HEK293 (cell line): ENCODE measurements around the gene NPC2.

Experiments used
- EGR2 ChIP-seq: fragments of 450-650 bp; formaldehyde crosslinking; IDR thresholded peaks from 2 replicates; pipeline ENCODE4 v1.5.1; 2016; ENCODE audit warnings: low read depth, missing biosample characterization, missing genetic modification characterization
- KLF16 ChIP-seq: fragments of 450-650 bp; formaldehyde crosslinking; IDR thresholded peaks from 2 replicates; pipeline ENCODE4 v1.5.1; 2017; ENCODE audit warnings: missing biosample characterization, missing genetic modification characterization
- RBAK ChIP-seq: fragments of 450-650 bp; formaldehyde crosslinking; IDR thresholded peaks from 2 replicates; pipeline ENCODE4 v1.5.1; 2016; ENCODE audit warnings: missing biosample characterization, missing genetic modification characterization
- TCF7L2 ChIP-seq: IDR thresholded peaks from 2 replicates; pipeline ENCODE4 v1.6.1; 2011; ENCODE audit warnings: low read depth, mild to moderate bottlenecking, inconsistent platforms, low read length, moderate library complexity, borderline replicate concordance
- ZNF121 ChIP-seq: fragments of 450-650 bp; formaldehyde crosslinking; IDR thresholded peaks from 2 replicates; pipeline ENCODE4 v1.5.1; 2016; ENCODE audit warnings: missing biosample characterization, missing genetic modification characterization
- ZNF211 ChIP-seq: fragments of 450-650 bp; formaldehyde crosslinking; IDR thresholded peaks from 2 replicates; pipeline ENCODE4 v1.5.1; 2016; ENCODE audit warnings: low read depth, missing biosample characterization, missing genetic modification characterization
- ZNF366 ChIP-seq: fragments of 450-650 bp; formaldehyde crosslinking; conservative IDR thresholded peaks from 2 replicates; pipeline ENCODE4 v1.5.1; 2016; ENCODE audit warnings: missing biosample characterization, missing genetic modification characterization
- ZNF510 ChIP-seq: fragments of 450-650 bp; formaldehyde crosslinking; IDR thresholded peaks from 2 replicates; pipeline ENCODE4 v1.5.1; 2018; ENCODE audit warnings: mild to moderate bottlenecking, missing genetic modification characterization, missing biosample characterization; ENCODE audit not compliant: insufficient replicate concordance
- ZNF530 ChIP-seq: fragments of 450-650 bp; formaldehyde crosslinking; IDR thresholded peaks from 2 replicates; pipeline ENCODE4 v1.5.1; 2016; ENCODE audit warnings: low read depth, missing biosample characterization, missing genetic modification characterization
- ZNF776 ChIP-seq: fragments of 450-650 bp; formaldehyde crosslinking; IDR thresholded peaks from 2 replicates; pipeline ENCODE4 v1.5.0; 2017; ENCODE audit warnings: missing biosample characterization, missing genetic modification characterization, borderline replicate concordance
- TF ChIP-seq, protein P1 (sequence below): fragments of 450-650 bp; formaldehyde crosslinking; IDR thresholded peaks from 2 replicates; pipeline ENCODE4 v1.5.1; 2016; ENCODE audit warnings: missing biosample characterization, missing genetic modification characterization
- TF ChIP-seq, protein P2 (sequence below): fragments of 450-650 bp; formaldehyde crosslinking; conservative IDR thresholded peaks from 2 replicates; pipeline ENCODE4 v1.5.1; 2016; ENCODE audit warnings: low read depth, missing biosample characterization, missing genetic modification characterization
- TF ChIP-seq, protein P3 (sequence below): fragments of 450-650 bp; formaldehyde crosslinking; IDR thresholded peaks from 2 replicates; pipeline ENCODE4 v1.5.1; 2016; ENCODE audit warnings: missing biosample characterization, missing genetic modification characterization

DNA sequence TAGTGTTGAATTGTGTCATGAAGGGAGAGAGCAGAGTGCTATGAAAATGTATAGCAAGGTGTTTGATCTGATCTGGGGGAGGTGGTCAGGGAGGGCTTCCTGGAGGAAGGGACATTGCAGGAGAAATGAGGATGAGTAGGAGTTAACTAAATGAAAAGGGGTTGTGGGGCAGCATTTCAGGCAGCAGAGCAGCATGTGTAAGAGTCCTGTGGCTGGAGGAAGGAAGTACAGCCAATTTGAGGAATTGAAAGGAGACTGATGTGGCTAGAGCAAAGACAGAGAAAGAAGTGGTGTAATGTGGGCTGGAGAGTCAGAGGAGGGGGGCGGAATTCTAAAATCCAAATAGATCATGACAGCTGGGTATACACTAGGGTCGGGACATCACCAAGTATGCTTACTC, 20.5 kb downstream of the NPC2 start:
- TF ChIP-seq RBAK (tag by site-specific recombination), result no peak
- no peak for TF ChIP-seq ZNF530
- TF ChIP-seq, protein P1, sequence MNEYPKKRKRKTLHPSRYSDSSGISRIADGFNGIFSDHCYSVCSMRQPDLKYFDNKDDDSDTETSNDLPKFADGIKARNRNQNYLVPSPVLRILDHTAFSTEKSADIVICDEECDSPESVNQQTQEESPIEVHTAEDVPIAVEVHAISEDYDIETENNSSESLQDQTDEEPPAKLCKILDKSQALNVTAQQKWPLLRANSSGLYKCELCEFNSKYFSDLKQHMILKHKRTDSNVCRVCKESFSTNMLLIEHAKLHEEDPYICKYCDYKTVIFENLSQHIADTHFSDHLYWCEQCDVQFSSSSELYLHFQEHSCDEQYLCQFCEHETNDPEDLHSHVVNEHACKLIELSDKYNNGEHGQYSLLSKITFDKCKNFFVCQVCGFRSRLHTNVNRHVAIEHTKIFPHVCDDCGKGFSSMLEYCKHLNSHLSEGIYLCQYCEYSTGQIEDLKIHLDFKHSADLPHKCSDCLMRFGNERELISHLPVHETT (tag by site-specific recombination), result no peak
- TF ChIP-seq, protein P2, sequence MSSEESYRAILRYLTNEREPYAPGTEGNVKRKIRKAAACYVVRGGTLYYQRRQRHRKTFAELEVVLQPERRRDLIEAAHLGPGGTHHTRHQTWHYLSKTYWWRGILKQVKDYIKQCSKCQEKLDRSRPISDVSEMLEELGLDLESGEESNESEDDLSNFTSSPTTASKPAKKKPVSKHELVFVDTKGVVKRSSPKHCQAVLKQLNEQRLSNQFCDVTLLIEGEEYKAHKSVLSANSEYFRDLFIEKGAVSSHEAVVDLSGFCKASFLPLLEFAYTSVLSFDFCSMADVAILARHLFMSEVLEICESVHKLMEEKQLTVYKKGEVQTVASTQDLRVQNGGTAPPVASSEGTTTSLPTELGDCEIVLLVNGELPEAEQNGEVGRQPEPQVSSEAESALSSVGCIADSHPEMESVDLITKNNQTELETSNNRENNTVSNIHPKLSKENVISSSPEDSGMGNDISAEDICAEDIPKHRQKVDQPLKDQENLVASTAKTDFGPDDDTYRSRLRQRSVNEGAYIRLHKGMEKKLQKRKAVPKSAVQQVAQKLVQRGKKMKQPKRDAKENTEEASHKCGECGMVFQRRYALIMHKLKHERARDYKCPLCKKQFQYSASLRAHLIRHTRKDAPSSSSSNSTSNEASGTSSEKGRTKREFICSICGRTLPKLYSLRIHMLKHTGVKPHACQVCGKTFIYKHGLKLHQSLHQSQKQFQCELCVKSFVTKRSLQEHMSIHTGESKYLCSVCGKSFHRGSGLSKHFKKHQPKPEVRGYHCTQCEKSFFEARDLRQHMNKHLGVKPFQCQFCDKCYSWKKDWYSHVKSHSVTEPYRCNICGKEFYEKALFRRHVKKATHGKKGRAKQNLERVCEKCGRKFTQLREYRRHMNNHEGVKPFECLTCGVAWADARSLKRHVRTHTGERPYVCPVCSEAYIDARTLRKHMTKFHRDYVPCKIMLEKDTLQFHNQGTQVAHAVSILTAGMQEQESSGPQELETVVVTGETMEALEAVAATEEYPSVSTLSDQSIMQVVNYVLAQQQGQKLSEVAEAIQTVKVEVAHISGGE, result no peak
- no peak for TF ChIP-seq ZNF510 (tag by site-specific recombination)
- TF ChIP-seq, protein P3, sequence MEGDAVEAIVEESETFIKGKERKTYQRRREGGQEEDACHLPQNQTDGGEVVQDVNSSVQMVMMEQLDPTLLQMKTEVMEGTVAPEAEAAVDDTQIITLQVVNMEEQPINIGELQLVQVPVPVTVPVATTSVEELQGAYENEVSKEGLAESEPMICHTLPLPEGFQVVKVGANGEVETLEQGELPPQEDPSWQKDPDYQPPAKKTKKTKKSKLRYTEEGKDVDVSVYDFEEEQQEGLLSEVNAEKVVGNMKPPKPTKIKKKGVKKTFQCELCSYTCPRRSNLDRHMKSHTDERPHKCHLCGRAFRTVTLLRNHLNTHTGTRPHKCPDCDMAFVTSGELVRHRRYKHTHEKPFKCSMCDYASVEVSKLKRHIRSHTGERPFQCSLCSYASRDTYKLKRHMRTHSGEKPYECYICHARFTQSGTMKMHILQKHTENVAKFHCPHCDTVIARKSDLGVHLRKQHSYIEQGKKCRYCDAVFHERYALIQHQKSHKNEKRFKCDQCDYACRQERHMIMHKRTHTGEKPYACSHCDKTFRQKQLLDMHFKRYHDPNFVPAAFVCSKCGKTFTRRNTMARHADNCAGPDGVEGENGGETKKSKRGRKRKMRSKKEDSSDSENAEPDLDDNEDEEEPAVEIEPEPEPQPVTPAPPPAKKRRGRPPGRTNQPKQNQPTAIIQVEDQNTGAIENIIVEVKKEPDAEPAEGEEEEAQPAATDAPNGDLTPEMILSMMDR, result no peak
- no peak for TF ChIP-seq ZNF776 (tag by site-specific recombination)
- no peak for TF ChIP-seq ZNF211 (tag by site-specific recombination)
- TF ChIP-seq TCF7L2, result no peak
- TF ChIP-seq ZNF366 (tag by site-specific recombination), result no peak
- TF ChIP-seq KLF16 (tag by site-specific recombination), result no peak
- no peak for TF ChIP-seq ZNF121 (tag by site-specific recombination)
- TF ChIP-seq EGR2 (tag by site-specific recombination), result no peak
